ENCODE data around the gene TMEM150A.
A peak's percentile ranks its signal among the peaks of the same experiment; 100 is the strongest.

TMEM150A gene

GRCh38 chr2:85598594-85599340 is 3.7 kb downstream of the TMEM150A start:
- Histone ChIP-seq H4K20me1 (ENCODE audit: insufficient read depth, low read length) (no peaks in the 10 kb centered on the region), H3K9ac (ENCODE audit: low read length) (no peak overlapping the region), H3K9me2 (ENCODE audit: low read depth, low read length) (no peaks in the 10 kb centered on the region), H3K4me1 (ENCODE audit: insufficient read depth, low read length, severe bottlenecking) (peaks cover 29% of the 10 kb centered on the region), H3K9me3 (ENCODE audit: low read length) (no peaks in the 10 kb centered on the region), H3K36me3 (ENCODE audit: insufficient read depth, low read length) (peaks cover 6% of the 10 kb centered on the region; the same call in 1 of the 2 replicates), H3F3A (ENCODE audit: insufficient read depth, low read length) (no peaks in the 10 kb centered on the region), H2AFZ (ENCODE audit: low read length) (no peak overlapping the region), H3K4me2 (ENCODE audit: low read length) (no peak overlapping the region), H3K4me3 (ENCODE audit: low read depth, low read length, poor library complexity, severe bottlenecking) (no peak overlapping the region), H3K27ac (ENCODE audit: low read depth, low read length, poor library complexity, severe bottlenecking) (no peak overlapping the region), H3K27me3 (ENCODE audit: insufficient read depth, low read length) (no peaks in the 10 kb centered on the region), H3K79me2 (ENCODE audit: insufficient read depth, low read length) (no peaks in the 10 kb centered on the region)
- TF ChIP-seq CTCF (IDR thresholded peaks at IDR 0.05; ENCODE audit: low read length) (no peak), EZH2 (IDR thresholded peaks at IDR 0.05; ENCODE audit: borderline replicate concordance, low read length) (no peak)

GRCh38 chr2:85597241-85597640 is 5.3 kb downstream of the TMEM150A start:
- no peak overlapping the region for H2AFZ ChIP-seq (ENCODE audit: low read length)
- no peaks in the 10 kb centered on the region for H3K79me2 ChIP-seq (ENCODE audit: insufficient read depth, low read length)
- H3K27ac ChIP-seq (ENCODE audit: low read depth, low read length, poor library complexity, severe bottlenecking), result no peak overlapping the region
- no peak overlapping the region for H3K4me3 ChIP-seq (ENCODE audit: low read depth, low read length, poor library complexity, severe bottlenecking)
- no peak overlapping the region for H3K9ac ChIP-seq (ENCODE audit: low read length)
- no peaks in the 10 kb centered on the region for H3K27me3 ChIP-seq (ENCODE audit: insufficient read depth, low read length)
- H3K9me3 ChIP-seq (ENCODE audit: low read length), result no peaks in the 10 kb centered on the region
- H3K36me3 ChIP-seq (ENCODE audit: insufficient read depth, low read length), result peaks cover 6% of the 10 kb centered on the region; the same call in 1 of the 2 replicates
- H4K20me1 ChIP-seq (ENCODE audit: insufficient read depth, low read length), result no peaks in the 10 kb centered on the region
- H3K4me2 ChIP-seq (ENCODE audit: low read length), result no peak overlapping the region
- H3K4me1 ChIP-seq (ENCODE audit: insufficient read depth, low read length, severe bottlenecking), result peaks cover 22% of the 10 kb centered on the region
- H3K9me2 ChIP-seq (ENCODE audit: low read depth, low read length), result no peaks in the 10 kb centered on the region
- no peaks in the 10 kb centered on the region for H3F3A ChIP-seq (ENCODE audit: insufficient read depth, low read length)
- no peak for TF ChIP-seq CTCF (IDR thresholded peaks at IDR 0.05; ENCODE audit: low read length)
- TF ChIP-seq EZH2 (IDR thresholded peaks at IDR 0.05; ENCODE audit: borderline replicate concordance, low read length), result no peak

- H2AFZ ChIP-seq (ENCODE audit: low read length), result no peak overlapping the region
- no peaks in the 10 kb centered on the region for H3K9me2 ChIP-seq (ENCODE audit: low read depth, low read length)
- H3K27me3 ChIP-seq (ENCODE audit: insufficient read depth, low read length), result no peaks in the 10 kb centered on the region
- H3F3A ChIP-seq (ENCODE audit: insufficient read depth, low read length), result no peaks in the 10 kb centered on the region
- H3K79me2 ChIP-seq (ENCODE audit: insufficient read depth, low read length), result no peaks in the 10 kb centered on the region
- peak overlapping the region; percentile 88 for H3K9ac ChIP-seq (ENCODE audit: low read length)
- no peak overlapping the region for H3K27ac ChIP-seq (ENCODE audit: low read depth, low read length, poor library complexity, severe bottlenecking)
- H3K4me2 ChIP-seq (ENCODE audit: low read length), result peak overlapping the region; percentile 85
- H4K20me1 ChIP-seq (ENCODE audit: insufficient read depth, low read length), result no peaks in the 10 kb centered on the region
- peak overlapping the region; percentile 86 for H3K4me3 ChIP-seq (ENCODE audit: low read depth, low read length, poor library complexity, severe bottlenecking)
- H3K9me3 ChIP-seq (ENCODE audit: low read length), result no peaks in the 10 kb centered on the region
- H3K36me3 ChIP-seq (ENCODE audit: insufficient read depth, low read length), result peaks cover 6% of the 10 kb centered on the region; the same call in 1 of the 2 replicates
- peaks cover 18% of the 10 kb centered on the region for H3K4me1 ChIP-seq (ENCODE audit: insufficient read depth, low read length, severe bottlenecking)
- TF ChIP-seq CTCF (IDR thresholded peaks at IDR 0.05; ENCODE audit: low read length) (no peak), EZH2 (IDR thresholded peaks at IDR 0.05; ENCODE audit: borderline replicate concordance, low read length) (no peak)
These were observed 5.9 kb downstream of the TMEM150A start for GRCh38 chr2:85596486-85597143.

Data from OCI-LY1 (cell line).